HUDEP-2 (cell line): ENCODE results near the gene HOXB1.

ENCODE experiments used
- DNase-seq, 76 experiments: peaks; one replicate each; lab custom pipeline; 2025; ENCODE audit not compliant: unreplicated experiment in 76 of 76; lab: John Stamatoyannopoulos, UW

HOXB1 gene

GRCh38 chr17:48567646-48568354 lies 37.0 kb upstream of the HOXB1 start:
- DNase-seq: no peak

GRCh38 chr17:48567209-48567608 lies 36.4 kb upstream of the HOXB1 start:
- no peak for DNase-seq

GRCh38 chr17:48566717-48567116 lies 35.9 kb upstream of the HOXB1 start:
- no peak for DNase-seq

- DNase-seq: no peak
These were observed 35.3 kb upstream of the HOXB1 start for GRCh38 chr17:48565925-48566710.

GRCh38 chr17:48565022-48565554 lies 34.3 kb upstream of the HOXB1 start:
- DNase-seq: no peak

- DNase-seq: no peak
These were observed 33.6 kb upstream of the HOXB1 start for GRCh38 chr17:48564188-48565021.

- DNase-seq: no peak
These were observed 33.0 kb upstream of the HOXB1 start for GRCh38 chr17:48563867-48564187.

- no peak for DNase-seq
These were observed 32.6 kb upstream of the HOXB1 start for GRCh38 chr17:48563385-48563838.

GRCh38 chr17:48562934-48563333 lies 32.1 kb upstream of the HOXB1 start:
- DNase-seq: no peak

GRCh38 chr17:48561884-48562810 lies 31.3 kb upstream of the HOXB1 start:
- peak in 2 of 76 experiments; percentile 2 to 8 for DNase-seq

- DNase-seq: no peak
These were observed 29.3 kb upstream of the HOXB1 start for GRCh38 chr17:48559840-48560817.

- DNase-seq: no peak
These were observed 28.5 kb upstream of the HOXB1 start for GRCh38 chr17:48559122-48559839.

- no peak for DNase-seq
These were observed 28.0 kb upstream of the HOXB1 start for GRCh38 chr17:48558831-48559121.

- no peak for DNase-seq
These were observed 27.4 kb upstream of the HOXB1 start for GRCh38 chr17:48558057-48558830.

- DNase-seq: no peak
These were observed 26.0 kb upstream of the HOXB1 start for GRCh38 chr17:48556576-48557401.

- no peak for DNase-seq
These were observed 25.4 kb upstream of the HOXB1 start for GRCh38 chr17:48556229-48556575.
